Fibroblast of skin of left biceps (primary cell): ENCODE data around the gene SPARC.
"Not testable (repeated sequence)": the region's sequence is repeated elsewhere in the genome, so short reads cannot be mapped to it uniquely, and the experiment has no call there.

Experiments
- DNase-seq, 2 experiments: peaks; one replicate each; pipeline ENCODE4 v3.0.0-alpha.2; 2013; ENCODE audit warnings: low read depth in 2 of 2

SPARC gene

GRCh38 chr5:151700820-151701219 lies 14.1 kb upstream of the SPARC start:
- no peak for DNase-seq

- DNase-seq = no peak
Observed at GRCh38 chr5:151700296-151700695, 13.6 kb upstream of the SPARC start.

GRCh38 chr5:151699071-151699901 lies 12.6 kb upstream of the SPARC start:
- peak; percentile 95 to 97 for DNase-seq

GRCh38 chr5:151698081-151698480 lies 11.4 kb upstream of the SPARC start:
- DNase-seq = not testable (repeated sequence)

GRCh38 chr5:151697452-151697851 lies 10.7 kb upstream of the SPARC start:
- DNase-seq = no peak

GRCh38 chr5:151696470-151697061 lies 9.9 kb upstream of the SPARC start:
- peak; percentile 100 for DNase-seq

- no peak for DNase-seq
Observed at GRCh38 chr5:151695464-151695863, 8.7 kb upstream of the SPARC start.

- no peak for DNase-seq
Observed at GRCh38 chr5:151694035-151694485, 7.3 kb upstream of the SPARC start.

- DNase-seq = no peak
Observed at GRCh38 chr5:151692312-151692711, 5.6 kb upstream of the SPARC start.

- DNase-seq = no peak
Observed at GRCh38 chr5:151691706-151692105, 5.0 kb upstream of the SPARC start.

- DNase-seq = not testable (repeated sequence)
Observed at GRCh38 chr5:151689591-151689990, 2.9 kb upstream of the SPARC start.

- DNase-seq = no peak
Observed at GRCh38 chr5:151688436-151688835, 1.7 kb upstream of the SPARC start.

GRCh38 chr5:151685749-151686673 lies 704 bp downstream of the SPARC start:
- DNase-seq = no peak

- peak; percentile 96 for DNase-seq
Observed at GRCh38 chr5:151684690-151685361, 1.9 kb downstream of the SPARC start.

- no peak for DNase-seq
Observed at GRCh38 chr5:151683986-151684588, 2.6 kb downstream of the SPARC start.

GRCh38 chr5:151683444-151683843 lies 3.3 kb downstream of the SPARC start:
- DNase-seq = no peak

GRCh38 chr5:151682751-151683331 lies 3.9 kb downstream of the SPARC start:
- no peak for DNase-seq

- no peak for DNase-seq
Observed at GRCh38 chr5:151682240-151682639, 4.5 kb downstream of the SPARC start.

- no peak for DNase-seq
Observed at GRCh38 chr5:151680944-151681427, 5.7 kb downstream of the SPARC start.

GRCh38 chr5:151680156-151680505 lies 6.6 kb downstream of the SPARC start:
- not testable (repeated sequence) for DNase-seq
